HCT116 (cell line): ENCODE measurements around the gene SELENOW. TPM values are rescaled to one million over a fixed set of nuclear protein-coding genes. Genes with fewer than 3 reads are reported as not detected.

Source experiments
- ATAC-seq: fragments of 200-7000 bp; cut with Tn5 transposase; 2 replicates; pipeline ENCODE4 v1.9.1; 2020; ENCODE audit warnings: mild to moderate bottlenecking, moderate library complexity
- BruUV-seq: library from RNA; stranded (reverse); fragments of 400-500 nt; replicated peaks from 2 replicates; lab custom pipeline; 2021; lab: Mats Ljungman, UMichigan
- CTCF ChIA-PET: fragments of 300-600 bp; sonication (Branson Sonifier 250); formaldehyde crosslinking; loops from one replicate; lab custom pipeline; 2021; ENCODE audit warnings: antibody characterized with exemption; lab: Charles Lee
- POLR2A ChIA-PET: fragments of 300-600, 350-600 bp; sonication (Branson Sonifier 250); formaldehyde crosslinking; loops from one replicate; lab custom pipeline; 2021; ENCODE audit warnings: antibody characterized with exemption; lab: Charles Lee
- RAD21 ChIA-PET, 2 experiments: fragments of 300-600 bp; sonication (Branson Sonifier 250); formaldehyde crosslinking; loops; one replicate each; lab custom pipeline; 2023; ENCODE audit warnings: low total read pairs in 2 of 2; ENCODE audit not compliant: uncharacterized antibody in 2 of 2, unreplicated experiment in 2 of 2, low non-redundant PET in 1 of 2; lab: Charles Lee
- DNase-seq: peaks from one replicate; pipeline ENCODE4 v3.0.0-alpha.2; 2010; ENCODE audit warnings: low read depth, low spot score
- H2AFZ ChIP-seq: fragments of 200-600 bp; shearing (Covaris generic), sonication (generic); 2 replicates; pipeline ENCODE4 v1.6.1; 2017; ENCODE audit warnings: low read depth, mixed run types, mixed read lengths, antibody characterized with exemption, low read length; ENCODE audit not compliant: poor library complexity, severe bottlenecking
- H3K27ac ChIP-seq: 2 replicates; pipeline ENCODE4 v1.5.1; 2012; ENCODE audit warnings: low read depth, low read length
- H3K27me3 ChIP-seq: fragments of 200-600 bp; sonication (generic); 2 replicates; pipeline ENCODE4 v1.6.1; 2016; ENCODE audit warnings: mixed run types, low read length, mixed read lengths; ENCODE audit not compliant: insufficient read depth
- H3K36me3 ChIP-seq, 2 experiments: fragments of 200-500 bp in 1 of 2; fragments of 200-600 bp in 1 of 2; sonication (Bioruptor generic) in 1 of 2; sonication (generic) in 1 of 2; 2 replicates each; pipeline versions ENCODE4 v1.5.1 to v1.6.1; 2014 to 2016; ENCODE audit warnings: low read length in 2 of 2, inconsistent platforms in 1 of 2, mixed read lengths in 1 of 2, mixed run types in 1 of 2; ENCODE audit not compliant: insufficient read depth in 2 of 2, control insufficient read depth in 1 of 2
- H3K4me1 ChIP-seq, 2 experiments: fragments of 200-600 bp in 1 of 2; sonication (generic) in 1 of 2; 2 replicates each; pipeline versions ENCODE4 v1.5.1 to v1.6.1; 2012 to 2017; ENCODE audit warnings: low read length in 2 of 2, inconsistent platforms in 1 of 2, mild to moderate bottlenecking in 1 of 2, mixed read lengths in 1 of 2, mixed run types in 1 of 2, moderate library complexity in 1 of 2; ENCODE audit not compliant: insufficient read depth in 2 of 2, control insufficient read depth in 1 of 2
- H3K4me2 ChIP-seq: fragments of 200-600 bp; sonication (generic); 2 replicates; pipeline ENCODE4 v1.6.1; 2017; ENCODE audit warnings: mixed run types, low read length, mixed read lengths
- H3K4me3 ChIP-seq, 2 experiments: fragments of 200-600 bp in 1 of 2; sonication (generic) in 1 of 2; replicated peaks in 1 of 2; 2 replicates each; pipeline ENCODE4 v1.5.1; 2011 to 2016; ENCODE audit warnings: low read length in 2 of 2, control low read depth in 1 of 2, low read depth in 1 of 2, mild to moderate bottlenecking in 1 of 2, mixed read lengths in 1 of 2, mixed run types in 1 of 2
- H3K79me2 ChIP-seq: fragments of 200-600 bp; sonication (generic); 2 replicates; pipeline ENCODE4 v1.6.1; 2017; ENCODE audit warnings: mild to moderate bottlenecking, mixed run types, low read length, moderate library complexity, mixed read lengths; ENCODE audit not compliant: insufficient read depth
- H3K9ac ChIP-seq: fragments of 200-600 bp; sonication (generic); 2 replicates; pipeline ENCODE4 v1.6.1; 2016; ENCODE audit warnings: low read length, mixed read lengths
- H3K9me2 ChIP-seq: fragments of 200-600 bp; sonication (generic), shearing (Covaris generic); 2 replicates; pipeline ENCODE4 v1.6.1; 2017; ENCODE audit warnings: mixed run types, mild to moderate bottlenecking, moderate library complexity; ENCODE audit not compliant: insufficient read depth
- H3K9me3 ChIP-seq, 2 experiments: fragments of 200-500 bp in 1 of 2; fragments of 200-600 bp in 1 of 2; sonication (Bioruptor generic) in 1 of 2; sonication (generic) in 1 of 2; 2 replicates each; pipeline ENCODE4 v1.6.1; 2014 to 2017; ENCODE audit warnings: low read length in 2 of 2, mixed read lengths in 2 of 2, inconsistent platforms in 1 of 2, low read depth in 1 of 2, mild to moderate bottlenecking in 1 of 2, mixed run types in 1 of 2, moderate library complexity in 1 of 2; ENCODE audit not compliant: control insufficient read depth in 1 of 2, insufficient read depth in 1 of 2
- H4K20me1 ChIP-seq: fragments of 200-600 bp; sonication (generic), shearing (Covaris generic); 2 replicates; pipeline ENCODE4 v1.6.1; 2017; ENCODE audit warnings: mixed run types, mild to moderate bottlenecking, moderate library complexity; ENCODE audit not compliant: insufficient read depth
- ELF1 ChIP-seq: IDR thresholded peaks from 2 replicates; pipeline ENCODE4 v1.6.1; 2012; ENCODE audit warnings: low read depth, borderline replicate concordance
- EZH2phosphoT487 ChIP-seq: fragments of 200-600 bp; IDR thresholded peaks from 2 replicates; pipeline ENCODE4 v1.6.1; 2018; ENCODE audit warnings: antibody characterized with exemption, borderline replicate concordance
- TCF7L2 ChIP-seq: IDR thresholded peaks from 2 replicates; pipeline ENCODE4 v1.7.0; 2011; ENCODE audit warnings: borderline replicate concordance, inconsistent platforms; ENCODE audit not compliant: insufficient read depth, insufficient read length; ENCODE audit errors: extremely low read depth
- intact Hi-C: fragments of 100-400 bp; cut with micrococcal nuclease; formaldehyde crosslinking; loops from 2 replicates; pipeline ENCODE4 v1.10.0; 2022
- total RNA-seq: library from RNA; stranded (reverse); gene quantifications from one replicate; pipeline ENCODE4 v1.2.1, GENCODE V29; 2021; ENCODE audit not compliant: unreplicated experiment
- TF ChIP-seq, protein P1 (sequence below): IDR thresholded peaks from 2 replicates; pipeline ENCODE4 v1.6.1; 2012; ENCODE audit warnings: low read depth

The SELENOW gene
- total RNA-seq, 1 experiment from 2014 or later, result 181 TPM

DNA sequence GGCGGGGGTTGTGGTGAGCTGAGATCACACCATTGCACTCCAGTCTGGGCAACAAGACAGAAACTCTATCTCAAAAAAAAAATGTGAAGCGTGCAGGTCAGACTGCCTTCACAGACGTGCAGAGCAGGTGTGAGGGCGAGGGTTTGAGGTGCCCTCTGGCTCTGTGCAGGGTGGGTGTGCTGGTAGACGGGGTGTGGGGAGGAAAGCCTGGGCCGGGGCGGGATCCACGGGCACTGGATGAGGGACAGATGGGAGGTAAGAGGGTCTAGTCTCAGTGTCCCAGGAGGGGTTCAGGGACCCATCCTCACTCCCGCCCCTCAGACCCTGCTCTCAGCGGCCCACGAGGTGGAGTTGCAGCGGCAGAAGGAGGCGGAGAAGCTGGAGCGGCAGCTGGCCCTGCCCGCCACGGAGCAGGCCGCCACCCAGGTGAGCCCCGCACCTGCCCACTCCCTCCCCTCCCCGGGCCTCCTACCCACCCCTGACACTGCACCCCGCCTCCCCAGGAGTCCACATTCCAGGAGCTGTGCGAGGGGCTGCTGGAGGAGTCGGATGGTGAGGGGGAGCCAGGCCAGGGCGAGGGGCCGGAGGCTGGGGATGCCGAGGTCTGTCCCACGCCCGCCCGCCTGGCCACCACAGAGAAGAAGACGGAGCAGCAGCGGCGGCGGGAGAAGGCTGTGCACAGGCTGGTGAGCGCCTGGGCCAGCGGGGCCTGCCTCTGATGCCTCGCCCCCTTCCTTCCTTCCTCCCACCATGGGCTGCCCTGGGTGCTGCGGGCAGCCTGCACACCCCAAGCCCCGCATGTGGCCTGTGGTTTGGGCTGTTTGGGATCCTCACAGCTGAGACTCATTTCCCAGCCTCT lies 24.1 kb upstream of the SELENOW start:
- no peak overlapping the region for H2AFZ ChIP-seq
- H3K36me3 ChIP-seq, result peaks cover 41 to 80% of the 10 kb centered on the region in 2 experiments
- H3K79me2 ChIP-seq, result peaks cover 20% of the 10 kb centered on the region
- POLR2A ChIA-PET, result no interaction called here
- RAD21 ChIA-PET, result no interaction called here
- H3K4me1 ChIP-seq, result no peaks in the 10 kb centered on the region
- no peak overlapping the region for H3K4me2 ChIP-seq
- H3K4me3 ChIP-seq, result no peak overlapping the region
- no peaks in the 10 kb centered on the region for H3K27me3 ChIP-seq
- intact Hi-C loops, result no loop called here
- ATAC-seq (no peak), DNase-seq (no peak)
- H3K9me2 ChIP-seq, result no peaks in the 10 kb centered on the region
- BruUV-seq, result no TSS peak
- H3K9me3 ChIP-seq, result no peaks in the 10 kb centered on the region
- TF ChIP-seq, protein P1, sequence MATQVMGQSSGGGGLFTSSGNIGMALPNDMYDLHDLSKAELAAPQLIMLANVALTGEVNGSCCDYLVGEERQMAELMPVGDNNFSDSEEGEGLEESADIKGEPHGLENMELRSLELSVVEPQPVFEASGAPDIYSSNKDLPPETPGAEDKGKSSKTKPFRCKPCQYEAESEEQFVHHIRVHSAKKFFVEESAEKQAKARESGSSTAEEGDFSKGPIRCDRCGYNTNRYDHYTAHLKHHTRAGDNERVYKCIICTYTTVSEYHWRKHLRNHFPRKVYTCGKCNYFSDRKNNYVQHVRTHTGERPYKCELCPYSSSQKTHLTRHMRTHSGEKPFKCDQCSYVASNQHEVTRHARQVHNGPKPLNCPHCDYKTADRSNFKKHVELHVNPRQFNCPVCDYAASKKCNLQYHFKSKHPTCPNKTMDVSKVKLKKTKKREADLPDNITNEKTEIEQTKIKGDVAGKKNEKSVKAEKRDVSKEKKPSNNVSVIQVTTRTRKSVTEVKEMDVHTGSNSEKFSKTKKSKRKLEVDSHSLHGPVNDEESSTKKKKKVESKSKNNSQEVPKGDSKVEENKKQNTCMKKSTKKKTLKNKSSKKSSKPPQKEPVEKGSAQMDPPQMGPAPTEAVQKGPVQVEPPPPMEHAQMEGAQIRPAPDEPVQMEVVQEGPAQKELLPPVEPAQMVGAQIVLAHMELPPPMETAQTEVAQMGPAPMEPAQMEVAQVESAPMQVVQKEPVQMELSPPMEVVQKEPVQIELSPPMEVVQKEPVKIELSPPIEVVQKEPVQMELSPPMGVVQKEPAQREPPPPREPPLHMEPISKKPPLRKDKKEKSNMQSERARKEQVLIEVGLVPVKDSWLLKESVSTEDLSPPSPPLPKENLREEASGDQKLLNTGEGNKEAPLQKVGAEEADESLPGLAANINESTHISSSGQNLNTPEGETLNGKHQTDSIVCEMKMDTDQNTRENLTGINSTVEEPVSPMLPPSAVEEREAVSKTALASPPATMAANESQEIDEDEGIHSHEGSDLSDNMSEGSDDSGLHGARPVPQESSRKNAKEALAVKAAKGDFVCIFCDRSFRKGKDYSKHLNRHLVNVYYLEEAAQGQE, result no peak
- no peak for TF ChIP-seq ELF1
- no peak for TF ChIP-seq TCF7L2
- TF ChIP-seq EZH2phosphoT487, result no peak
- CTCF ChIA-PET, result interaction anchor here (2.3 kb wide), 1 partner anchor 11 kb away, joined by 7 read pairs; no protein-coding TSS in a partner anchor
- H4K20me1 ChIP-seq, result peaks cover 6% of the 10 kb centered on the region; the same call in 1 of the 2 replicates
- H3K27ac ChIP-seq, result no peak overlapping the region
- H3K9ac ChIP-seq, result no peak overlapping the region
